ENCODE results near the gene PKM.
"Not testable (repeated sequence)": the region's sequence is repeated elsewhere in the genome, so short reads cannot be mapped to it uniquely, and the experiment has no call there.

PKM gene

DNA sequence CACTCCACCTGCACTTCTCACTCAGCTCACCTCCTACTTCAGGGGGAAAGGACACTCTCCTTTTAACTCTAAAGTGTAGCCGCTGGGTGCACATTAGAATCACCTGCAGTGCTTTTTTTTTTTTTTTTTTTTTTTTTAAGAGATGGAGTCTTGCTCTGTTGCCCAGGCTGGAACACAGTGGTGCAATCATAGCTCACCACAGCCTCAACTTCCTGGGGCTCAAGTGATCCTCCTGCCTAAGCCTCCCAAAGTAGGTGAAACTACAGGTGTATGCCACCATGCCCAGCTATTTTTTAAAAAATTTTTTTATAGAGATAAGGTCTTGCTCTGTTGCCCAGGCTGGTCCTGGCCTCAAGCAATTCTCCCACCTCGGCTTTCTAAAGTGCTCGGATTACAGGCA, 54.2 kb downstream of the PKM start:
- no peak for DNase-seq (ENCODE audit: low read depth, low spot score)

DNA sequence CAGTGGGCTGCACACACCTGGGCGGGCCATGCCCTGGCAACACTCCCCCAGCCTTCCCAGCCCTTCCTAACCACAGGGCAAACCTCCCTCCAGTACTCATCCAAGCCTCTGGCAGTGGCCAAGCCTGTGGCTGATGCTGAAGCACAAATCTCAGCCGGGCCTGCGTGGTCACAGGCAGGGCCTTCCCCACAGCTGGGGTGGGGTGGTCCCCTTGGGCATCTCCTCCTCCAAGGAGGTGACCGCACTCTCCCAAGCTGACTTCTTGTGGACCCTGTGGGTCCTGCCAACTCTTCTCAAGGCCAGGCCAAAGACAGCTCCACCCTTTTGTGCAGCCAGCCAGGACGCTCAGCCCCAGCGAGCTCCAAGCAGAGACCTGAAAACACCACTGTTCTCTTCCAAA, 54.8 kb downstream of the PKM start:
- DNase-seq (ENCODE audit: low read depth, low spot score): no peak

DNA sequence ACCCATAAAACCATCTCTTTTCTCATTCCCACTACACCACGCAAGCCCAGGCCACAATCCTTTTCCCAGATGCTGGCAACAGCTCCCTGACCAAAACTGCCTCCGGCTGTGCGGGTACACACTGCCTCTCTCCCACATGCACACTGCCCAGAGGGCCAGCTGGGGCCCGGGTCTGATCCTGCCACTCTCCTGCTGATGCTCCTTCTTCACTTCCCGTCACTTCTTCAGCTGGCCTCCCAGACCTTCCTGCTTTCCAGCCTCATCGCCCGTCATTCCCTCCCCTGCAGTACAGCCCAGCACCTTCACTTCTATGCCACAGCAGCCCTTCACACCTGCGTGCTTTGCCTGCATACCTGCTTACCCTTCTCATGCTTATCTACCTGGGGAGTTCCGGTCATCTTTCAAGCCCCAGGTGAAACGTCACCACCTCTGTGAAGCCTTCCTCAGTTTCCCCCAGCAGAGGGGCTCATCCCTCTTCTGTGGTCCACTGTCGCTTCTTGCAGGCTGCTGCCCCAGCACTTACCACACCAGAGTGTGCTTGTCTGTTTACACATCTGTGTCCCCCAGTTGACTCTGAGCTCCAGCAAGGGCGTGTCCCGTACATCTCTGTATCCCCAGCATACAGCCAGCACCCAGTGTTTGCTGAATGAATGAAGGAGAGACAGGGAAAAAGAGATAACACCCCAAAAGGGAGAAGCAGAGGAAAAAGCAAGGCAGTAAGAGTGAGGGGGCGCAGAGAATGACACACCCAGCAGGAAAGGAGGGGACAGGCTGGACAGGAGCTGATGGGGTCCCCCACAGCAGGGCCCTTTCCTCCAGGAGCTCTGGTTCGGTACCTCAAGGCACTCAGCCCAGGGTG, 55.6 kb downstream of the PKM start:
- no peak for DNase-seq (ENCODE audit: low read depth, low spot score)

DNA sequence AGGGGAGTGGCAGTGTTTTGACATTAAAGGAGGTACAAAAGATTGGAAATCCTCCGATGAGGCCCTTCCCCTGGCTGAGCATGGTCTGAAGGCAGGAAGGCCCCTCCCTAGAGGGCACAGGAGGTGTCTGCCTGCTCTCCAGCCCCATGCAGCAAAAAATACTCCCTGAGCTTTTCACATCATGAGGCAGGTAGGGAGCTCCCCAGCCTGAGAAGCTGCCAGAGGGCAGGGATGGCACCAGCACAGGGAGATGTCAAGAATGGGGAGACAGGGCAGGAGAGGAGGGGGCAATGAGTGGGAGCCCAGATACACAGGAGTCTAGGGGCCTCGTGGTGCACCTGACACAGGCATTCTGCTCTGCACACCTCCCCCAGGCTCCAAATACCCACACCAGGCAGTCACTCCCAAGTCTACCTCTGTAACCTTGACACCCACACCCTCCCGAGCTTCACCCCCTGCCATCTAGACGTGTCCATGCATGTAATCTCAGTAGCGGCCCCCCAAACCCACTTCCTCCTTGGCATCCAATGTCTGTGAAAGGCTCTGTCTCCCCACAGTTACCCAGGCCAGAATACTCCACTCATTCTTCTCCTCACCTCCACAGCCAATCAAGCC, 56.3 kb downstream of the PKM start:
- no peak for DNase-seq (ENCODE audit: low read depth, low spot score)

DNA sequence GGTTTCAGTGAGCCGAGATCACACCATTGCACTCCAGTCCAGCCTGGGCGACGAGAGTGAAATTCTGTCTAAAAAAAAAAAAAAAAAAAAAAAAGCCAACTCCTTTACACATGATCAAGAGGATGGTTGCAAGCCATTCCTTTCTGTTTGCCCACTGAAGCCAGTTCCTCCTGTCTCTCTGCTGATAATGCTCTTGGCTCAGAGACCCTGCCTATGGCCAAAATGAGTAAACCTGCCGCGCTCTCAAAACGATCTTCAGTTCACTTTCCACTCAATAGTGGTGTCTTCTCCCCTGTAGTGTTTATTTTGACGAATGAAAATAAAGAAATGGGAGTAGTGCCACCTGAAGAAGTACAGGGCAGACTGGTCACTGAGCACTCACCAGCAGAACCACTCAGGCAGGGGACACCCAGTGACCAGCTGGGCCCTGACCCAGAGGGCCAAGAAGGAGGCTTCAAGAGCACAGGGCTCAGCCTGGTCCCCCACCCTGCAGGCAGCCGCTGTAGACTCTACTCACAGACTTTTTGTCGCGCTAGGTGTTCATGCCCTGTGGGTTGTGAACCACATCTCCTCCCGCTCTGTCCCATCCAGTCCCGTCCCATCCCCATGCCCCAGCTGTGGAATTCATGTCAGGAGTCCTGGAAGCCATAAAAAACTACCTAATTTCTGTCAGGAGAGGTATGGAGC, 57.0 kb downstream of the PKM start:
- DNase-seq (ENCODE audit: low read depth, low spot score): no peak

DNA sequence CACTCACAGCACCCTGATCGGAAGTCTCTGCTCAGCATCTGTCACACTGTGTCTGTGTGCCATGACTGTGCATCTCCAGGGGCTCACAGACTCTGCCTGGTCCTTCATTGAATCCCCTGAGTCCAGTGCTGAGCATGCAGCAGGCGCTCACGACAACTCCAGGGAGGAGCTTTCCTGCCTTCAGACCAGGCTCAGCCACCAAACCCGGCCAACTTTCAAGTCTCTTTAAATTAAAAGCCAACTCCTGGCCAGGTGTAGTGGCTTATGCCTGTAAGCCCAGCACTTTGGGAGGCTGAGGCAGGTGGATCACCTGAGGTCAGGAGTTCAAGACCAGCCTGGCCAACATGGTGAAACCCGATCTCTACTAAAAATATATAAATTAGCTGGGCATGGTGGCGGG, 57.6 kb downstream of the PKM start:
- no peak for DNase-seq (ENCODE audit: low read depth, low spot score)

DNA sequence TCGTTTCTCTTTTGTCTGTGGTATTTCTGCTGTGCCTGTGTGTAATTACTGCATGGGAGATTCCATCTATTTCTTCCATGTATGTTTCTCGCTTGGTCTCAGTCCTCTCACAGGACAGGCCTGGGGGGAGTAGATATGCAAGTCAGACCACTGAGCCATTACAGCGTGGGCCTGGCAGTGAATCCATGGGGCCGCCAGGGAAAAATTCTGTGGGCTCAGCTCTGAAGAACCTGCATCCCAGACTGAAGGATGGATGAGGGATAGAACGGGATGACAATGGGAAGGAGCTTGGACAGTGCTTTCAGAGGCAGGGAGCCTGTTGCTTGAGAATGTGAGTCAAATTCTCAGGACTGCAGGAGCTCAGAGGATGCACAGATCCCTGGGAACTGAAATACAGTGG, 58.2 kb downstream of the PKM start:
- DNase-seq (ENCODE audit: low read depth, low spot score): no peak

DNA sequence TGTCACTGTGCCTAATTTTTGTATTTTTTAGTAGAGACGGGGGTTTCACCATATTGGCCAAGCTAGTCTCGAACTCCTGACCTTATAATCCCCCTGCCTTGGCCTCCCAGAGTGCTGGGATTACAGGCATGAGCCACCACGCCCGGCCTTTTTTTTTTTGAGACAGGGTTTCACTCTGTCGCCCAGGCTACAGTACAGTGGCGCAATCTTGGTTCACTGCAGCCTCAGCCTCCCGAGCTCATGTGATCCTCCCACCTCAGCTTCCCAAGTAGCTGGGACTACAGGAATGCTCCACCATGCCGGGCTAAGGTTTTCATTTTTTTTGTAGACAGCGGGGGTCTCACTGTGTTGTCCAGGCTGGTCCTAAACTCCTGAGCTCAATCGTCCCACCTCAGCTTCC, 59.0 kb downstream of the PKM start:
- not testable (repeated sequence) for DNase-seq (ENCODE audit: low read depth, low spot score)

DNA sequence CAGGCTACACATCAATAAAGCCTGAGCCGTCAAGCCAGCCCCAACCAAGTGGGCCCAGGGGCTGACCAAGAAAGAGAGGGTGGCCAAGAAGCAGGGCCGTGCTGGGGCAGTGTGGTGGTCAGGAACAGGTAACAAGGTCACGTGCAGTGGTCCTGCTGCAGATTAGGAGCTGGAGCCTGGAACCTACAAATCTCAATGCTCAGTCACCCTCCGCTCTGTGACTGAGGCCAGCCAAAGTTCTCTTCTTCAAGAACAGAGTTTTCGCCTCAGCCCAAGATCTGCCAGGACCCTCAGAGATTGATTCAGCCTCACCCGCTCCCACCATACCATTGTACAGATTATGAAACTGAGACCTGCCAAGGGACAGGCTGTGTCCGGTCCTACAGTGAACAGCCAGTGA, 60.3 kb downstream of the PKM start:
- no peak for DNase-seq (ENCODE audit: low read depth, low spot score)

DNA sequence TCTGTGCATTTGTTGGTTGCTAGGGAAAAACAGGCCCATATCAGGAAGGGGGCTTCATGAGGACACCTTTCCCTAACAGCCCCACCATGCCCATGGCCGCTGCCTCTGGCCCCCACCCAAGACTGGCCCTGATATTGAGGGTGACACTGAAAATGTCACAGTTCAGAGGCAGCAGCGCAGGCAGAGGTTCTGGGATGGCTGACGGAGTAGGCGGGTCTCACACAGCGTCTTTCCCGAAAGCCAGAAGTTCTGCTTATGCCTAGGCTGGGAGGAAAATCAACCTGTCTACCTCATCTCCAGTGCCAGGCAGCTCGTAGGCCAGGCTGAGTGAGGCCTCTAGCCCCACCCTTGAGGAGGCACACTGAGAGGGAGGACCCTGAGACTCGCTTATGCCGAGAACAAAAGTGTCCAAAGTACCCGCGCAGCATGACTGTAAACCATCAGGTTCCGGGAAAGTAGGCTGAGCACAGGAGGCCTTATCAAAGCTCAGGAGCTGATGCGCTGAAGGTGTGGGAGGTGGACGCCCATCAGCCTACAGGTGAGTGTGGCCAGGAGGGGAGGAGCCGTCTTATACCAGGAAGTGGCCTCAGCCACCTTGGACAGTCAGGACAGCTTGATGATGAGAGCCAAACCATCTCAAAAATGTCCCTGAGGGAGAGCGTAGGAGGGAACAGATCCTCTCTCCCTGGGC, 60.9 kb downstream of the PKM start:
- no peak for DNase-seq (ENCODE audit: low read depth, low spot score)

DNA sequence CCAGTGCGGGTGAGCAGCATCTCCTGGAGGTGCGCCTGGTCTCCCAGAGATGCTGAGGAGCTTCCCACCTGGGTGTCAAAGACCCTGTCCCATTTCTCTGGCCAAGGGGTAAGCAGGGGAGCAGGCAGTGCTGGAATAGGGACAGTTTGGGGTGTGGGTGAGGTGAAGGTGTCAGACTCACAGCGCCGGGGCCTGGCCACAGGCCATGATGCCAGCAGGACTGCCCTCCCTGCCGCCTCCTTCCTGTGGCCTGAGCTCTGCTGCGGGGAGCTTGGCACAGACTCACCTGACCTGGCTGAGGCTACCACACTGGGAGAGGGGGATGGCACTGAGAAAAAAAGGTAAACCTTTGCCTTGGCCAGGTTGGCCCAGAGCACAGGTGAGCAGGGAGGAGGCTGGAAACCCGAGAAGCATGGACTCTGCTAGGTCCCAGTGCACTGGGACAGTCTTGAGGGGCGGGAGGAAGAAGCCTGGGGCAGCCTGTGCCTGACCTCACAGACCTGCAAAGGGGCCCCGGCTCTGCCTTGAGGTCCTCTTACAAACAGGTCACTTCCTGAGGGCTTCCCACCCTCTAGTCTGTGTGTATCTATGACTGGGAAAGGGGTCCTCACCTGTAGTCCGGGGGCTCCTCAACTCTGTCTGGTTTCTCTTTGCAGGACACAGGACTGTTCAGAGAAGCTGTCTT, 61.6 kb downstream of the PKM start:
- no peak for DNase-seq (ENCODE audit: low read depth, low spot score)

DNA sequence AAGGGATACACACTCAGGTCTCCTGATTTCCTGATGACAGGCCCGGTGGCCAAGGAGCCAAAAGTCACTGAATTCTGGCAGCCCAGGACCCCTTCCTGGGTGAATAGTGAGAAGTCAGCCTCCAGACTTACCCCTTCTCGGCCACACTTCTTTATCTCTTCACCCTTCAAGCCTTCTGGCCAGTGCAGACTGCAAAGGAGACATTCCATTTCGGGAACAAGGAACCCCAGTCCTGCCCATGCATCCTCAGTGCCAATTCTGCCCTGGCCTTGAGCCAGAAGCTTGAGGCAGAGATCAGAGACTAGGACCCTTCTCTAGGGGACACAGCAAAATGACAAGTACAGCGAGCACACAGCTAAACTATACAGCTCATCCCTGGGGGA, 62.2 kb downstream of the PKM start:
- no peak for DNase-seq (ENCODE audit: low read depth, low spot score)

DNA sequence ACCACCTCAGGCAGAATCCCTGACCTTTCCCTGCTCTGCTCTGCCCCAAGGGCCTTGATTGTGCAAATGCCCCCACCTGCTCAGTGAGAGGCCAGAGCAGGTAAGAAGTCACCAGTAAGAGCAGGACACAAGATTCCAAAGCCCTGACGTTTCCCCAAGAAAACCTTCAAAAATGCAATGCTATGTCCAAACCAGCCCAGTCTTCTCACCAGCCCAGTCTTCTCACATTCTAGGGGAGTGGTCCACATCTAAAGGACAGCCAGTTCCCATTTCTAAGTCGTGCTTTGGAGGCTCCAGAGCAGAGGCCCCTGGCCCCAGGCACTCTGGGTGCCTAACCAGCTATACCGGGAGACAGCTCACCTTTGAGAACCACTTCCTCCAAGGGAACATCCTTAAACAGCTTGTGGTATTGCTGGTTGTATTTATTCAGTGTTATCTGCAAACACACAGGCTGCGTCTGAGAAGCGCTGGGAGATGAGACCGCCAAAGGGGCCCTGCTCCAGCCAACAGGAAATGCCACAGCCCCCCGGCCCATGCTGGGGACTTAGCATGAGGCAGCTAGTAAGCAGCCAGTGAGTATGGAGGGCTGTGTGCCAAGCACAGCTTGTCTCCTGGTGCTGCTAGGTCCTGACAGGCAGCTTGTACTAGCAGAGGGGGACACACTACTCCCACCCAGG, 62.7 kb downstream of the PKM start:
- DNase-seq (ENCODE audit: low read depth, low spot score): peak; percentile 62

DNA sequence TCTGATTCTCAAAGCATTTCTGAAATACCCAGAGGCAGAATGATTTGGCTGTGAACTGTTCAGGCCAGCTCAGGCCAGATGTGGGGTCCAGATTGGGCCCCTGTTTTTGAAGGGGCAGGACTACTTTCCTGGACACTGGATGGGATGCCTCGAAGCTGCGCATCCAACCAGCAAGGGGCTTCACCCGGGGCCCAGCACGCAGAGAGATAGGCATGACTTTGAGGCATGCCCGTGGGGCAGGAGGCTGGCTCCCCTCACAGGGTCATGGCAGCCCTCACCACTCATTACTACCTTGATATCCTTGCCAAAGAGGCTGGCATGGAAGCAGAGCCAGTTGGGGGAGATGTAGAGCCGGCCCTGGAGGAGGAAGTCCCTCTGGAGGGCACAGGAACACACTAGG, 63.5 kb downstream of the PKM start:
- DNase-seq (ENCODE audit: low read depth, low spot score): no peak

DNA sequence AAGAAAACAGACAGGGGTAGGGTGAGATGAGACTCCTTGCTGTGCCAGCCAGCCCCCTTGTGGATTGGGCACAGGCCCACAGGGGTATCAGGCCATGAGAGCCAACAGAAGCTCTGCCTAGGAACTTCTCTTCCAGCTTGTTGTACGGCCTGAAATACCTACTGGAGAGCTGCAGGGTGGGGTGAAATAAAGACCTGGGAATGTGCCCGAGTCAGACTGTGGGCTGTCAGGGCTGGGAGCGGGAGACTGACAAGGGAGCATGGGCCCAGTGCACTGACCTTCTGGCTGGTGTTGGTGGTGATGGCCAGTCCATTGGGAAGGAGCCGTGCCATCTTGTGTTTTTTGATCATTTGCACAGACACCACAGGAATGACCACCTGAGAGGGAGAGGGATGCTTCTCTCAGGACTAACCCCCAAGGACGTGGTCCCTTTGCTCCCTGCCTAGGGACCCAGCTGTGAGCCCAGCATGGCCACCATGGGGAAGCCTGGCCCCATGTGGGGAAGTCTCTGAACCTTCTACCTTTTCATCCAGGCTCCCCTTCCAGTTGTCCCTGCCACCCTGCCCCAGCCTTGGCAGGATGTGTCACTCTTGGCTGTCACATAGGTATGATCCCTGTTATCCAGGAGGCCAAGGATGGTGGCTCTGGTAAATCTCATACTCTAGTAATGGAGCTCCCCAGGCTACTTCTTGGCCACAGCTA, 64.1 kb downstream of the PKM start:
- DNase-seq (ENCODE audit: low read depth, low spot score): no peak

DNA sequence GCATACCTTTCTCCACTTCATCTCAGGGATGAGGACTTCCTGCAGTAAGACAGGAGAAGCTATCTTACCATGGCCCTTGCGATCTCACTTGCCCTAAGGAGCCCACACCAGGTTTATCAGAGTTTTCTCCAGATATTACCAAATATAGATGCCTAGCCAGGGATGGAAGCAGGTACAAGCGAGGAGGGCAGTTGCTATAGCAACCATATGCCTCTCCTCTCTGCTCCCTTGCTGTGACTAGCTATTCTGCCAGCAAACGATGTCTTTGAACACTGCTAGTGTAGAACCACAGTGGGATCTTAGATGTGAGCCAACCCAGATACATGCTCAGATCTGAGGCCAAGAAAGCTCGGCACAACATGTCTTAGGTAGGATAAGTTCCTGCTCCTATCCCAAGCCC, 67.3 kb downstream of the PKM start:
- no peak for DNase-seq (ENCODE audit: low read depth, low spot score)

DNA sequence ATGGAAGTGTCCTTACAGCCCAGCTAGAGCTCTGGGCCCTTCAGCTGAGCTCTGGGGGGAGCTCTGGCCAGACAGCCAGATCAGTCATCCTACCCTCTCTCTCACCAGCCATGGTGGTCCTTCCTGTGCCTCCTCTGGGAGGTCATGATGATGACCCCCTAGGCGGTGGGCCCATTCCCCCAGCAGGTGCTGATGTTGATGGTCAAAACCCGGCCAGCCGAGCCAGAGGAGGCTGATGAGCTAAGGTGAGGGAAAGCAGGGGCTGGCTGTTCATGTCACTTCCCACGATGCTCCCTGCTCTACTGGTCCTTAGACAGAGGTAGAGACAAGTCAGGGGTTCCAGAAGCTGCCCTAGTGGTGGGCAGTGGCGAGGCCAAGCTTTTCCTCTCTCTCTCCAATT, 68.4 kb downstream of the PKM start:
- no peak for DNase-seq (ENCODE audit: low read depth, low spot score)

DNA sequence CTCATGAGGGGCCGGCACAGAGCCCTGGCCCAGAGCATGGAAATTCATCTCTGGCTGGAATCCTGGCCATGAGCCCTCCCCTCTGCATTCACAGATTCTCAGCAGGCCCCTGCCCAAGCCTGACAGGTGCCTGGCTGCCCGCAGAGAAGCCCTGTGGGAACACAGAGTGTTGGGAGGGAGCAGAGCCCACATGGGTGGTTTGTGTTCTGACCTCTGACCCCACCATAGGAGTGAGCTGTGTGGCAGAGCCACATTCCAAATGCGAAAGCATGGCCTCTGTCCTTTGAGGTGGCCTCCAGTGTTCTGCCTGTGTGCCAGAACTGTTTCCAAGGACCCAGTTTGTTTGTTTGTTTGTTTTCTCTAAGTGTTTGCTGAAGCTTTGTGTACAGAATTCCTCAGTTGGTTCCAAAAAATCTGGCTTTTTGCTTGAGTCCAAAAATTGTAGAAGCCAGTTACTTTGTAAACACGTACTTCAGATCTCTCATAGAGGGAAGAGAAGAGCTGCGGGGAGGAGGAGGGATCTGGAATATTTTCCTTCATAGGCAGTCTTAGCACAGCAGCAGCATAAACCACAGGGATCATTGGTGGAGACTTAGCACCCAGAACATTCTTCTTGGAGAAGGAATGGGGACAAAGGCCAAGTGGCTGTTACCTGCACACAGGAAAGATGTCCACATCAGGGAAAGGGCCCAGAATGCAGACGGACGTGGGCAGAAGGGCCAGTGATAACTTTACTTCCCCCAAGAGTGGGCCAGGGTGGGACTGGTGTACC, 69.4 kb downstream of the PKM start:
- DNase-seq (ENCODE audit: low read depth, low spot score): no peak

DNA sequence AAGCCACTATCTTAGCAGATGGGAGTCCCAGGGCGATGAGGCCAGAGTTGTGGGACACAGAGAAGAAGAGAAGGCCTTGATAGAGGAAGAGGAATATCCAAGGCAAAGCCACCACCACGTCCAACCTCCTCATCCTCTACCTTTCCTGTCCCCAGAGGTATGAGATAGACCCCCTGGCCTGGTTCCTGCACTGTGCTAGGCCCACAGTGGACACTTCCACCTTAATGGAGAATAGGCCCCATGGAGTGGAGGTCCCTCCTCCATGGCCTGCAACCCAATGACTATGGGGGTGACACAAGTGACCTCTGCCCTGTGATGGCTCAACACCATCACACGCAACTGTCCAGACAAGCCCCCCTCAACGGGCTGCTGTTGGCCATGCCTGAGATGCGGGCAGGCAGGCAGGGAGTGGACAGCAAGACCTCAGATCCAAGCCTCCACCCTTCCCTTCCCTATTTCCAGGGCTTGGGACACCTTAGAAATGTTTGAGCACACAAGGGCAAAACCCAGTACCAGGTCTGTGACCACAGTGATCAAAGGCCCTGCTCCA, 70.2 kb downstream of the PKM start:
- no peak for DNase-seq (ENCODE audit: low read depth, low spot score)

Measured in smooth muscle cell of the brain vasculature (primary cell).